Measurements from ENCODE around the gene NAT16.
"Not testable (repeated sequence)": the region's sequence is repeated elsewhere in the genome, so short reads cannot be mapped to it uniquely, and the experiment has no call there.

The NAT16 gene

DNA sequence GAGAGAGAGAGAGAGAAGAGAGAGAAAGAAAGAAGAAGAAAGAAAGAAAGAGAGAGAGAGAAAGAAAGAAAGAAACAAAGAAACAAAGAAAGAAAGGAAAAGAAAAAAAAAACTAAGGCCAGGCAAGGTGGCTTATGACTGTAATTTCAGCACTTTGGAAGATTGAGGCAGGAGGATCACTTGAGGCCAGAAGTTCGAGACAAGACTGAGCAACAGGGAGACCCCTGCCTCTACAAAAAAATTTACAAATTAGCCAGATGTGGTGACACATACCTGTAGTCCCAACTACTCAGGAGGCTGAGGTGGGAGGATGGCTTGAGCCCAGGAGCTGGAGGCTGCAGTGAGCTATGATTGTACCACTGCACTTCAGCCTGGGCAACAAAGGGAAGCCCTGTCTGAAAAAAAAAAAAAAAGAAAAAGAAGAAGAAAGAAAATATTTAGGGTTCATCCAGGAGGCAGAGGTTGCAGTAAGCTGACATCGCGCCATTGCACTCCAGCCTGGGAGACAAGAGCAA, 50.4 kb downstream of the NAT16 start:
- H3K4me3 ChIP-seq (ENCODE audit: low read length): no peak overlapping the region
- H3K27me3 ChIP-seq (ENCODE audit: insufficient read depth, low read length): no peaks in the 10 kb centered on the region
- no peak overlapping the region for H2AFZ ChIP-seq (ENCODE audit: low read depth, low read length)
- H3K4me1 ChIP-seq (ENCODE audit: insufficient read depth, low read length): peaks cover 21% of the 10 kb centered on the region
- no peaks in the 10 kb centered on the region for H3K9me3 ChIP-seq (ENCODE audit: low read length)
- H3K36me3 ChIP-seq (ENCODE audit: insufficient read depth, low read length): no peaks in the 10 kb centered on the region

DNA sequence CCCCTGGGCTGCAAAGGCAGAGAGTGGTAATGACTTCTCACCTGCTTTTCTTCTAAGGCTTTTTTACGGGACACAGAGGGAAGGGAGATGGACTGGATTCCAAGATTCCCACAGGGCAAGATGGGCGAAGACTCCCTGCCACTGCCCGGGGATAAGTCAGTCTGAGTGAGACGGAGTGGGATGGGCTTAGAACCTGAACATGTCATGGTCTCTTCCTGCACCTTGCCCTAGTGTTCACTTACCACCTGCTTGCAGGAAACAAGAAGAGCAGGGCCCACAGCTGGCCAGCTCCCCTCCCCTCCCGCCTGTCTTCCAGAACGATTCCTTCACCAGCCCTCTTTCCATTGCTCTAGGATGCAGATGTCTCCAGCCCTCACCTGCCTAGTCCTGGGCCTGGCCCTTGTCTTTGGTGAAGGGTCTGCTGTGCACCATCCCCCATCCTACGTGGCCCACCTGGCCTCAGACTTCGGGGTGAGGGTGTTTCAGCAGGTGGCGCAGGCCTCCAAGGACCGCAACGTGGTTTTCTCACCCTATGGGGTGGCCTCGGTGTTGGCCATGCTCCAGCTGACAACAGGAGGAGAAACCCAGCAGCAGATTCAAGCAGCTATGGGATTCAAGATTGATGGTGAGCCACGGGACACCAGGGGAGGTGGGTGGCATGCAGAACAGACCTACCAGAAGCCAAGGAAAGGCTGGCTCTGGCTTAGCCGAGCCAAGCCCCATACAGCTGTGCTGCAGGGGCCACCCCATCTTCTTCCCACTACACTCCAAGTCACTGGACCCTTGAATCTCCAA, 51.9 kb downstream of the NAT16 start:
- Histone ChIP-seq H2AFZ (ENCODE audit: low read depth, low read length) (no peak overlapping the region), H3K4me3 (ENCODE audit: low read length) (no peak overlapping the region), H3K36me3 (ENCODE audit: insufficient read depth, low read length) (no peaks in the 10 kb centered on the region), H3K4me1 (ENCODE audit: insufficient read depth, low read length) (peaks cover 17% of the 10 kb centered on the region), H3K9me3 (ENCODE audit: low read length) (no peaks in the 10 kb centered on the region), H3K27me3 (ENCODE audit: insufficient read depth, low read length) (no peaks in the 10 kb centered on the region)

DNA sequence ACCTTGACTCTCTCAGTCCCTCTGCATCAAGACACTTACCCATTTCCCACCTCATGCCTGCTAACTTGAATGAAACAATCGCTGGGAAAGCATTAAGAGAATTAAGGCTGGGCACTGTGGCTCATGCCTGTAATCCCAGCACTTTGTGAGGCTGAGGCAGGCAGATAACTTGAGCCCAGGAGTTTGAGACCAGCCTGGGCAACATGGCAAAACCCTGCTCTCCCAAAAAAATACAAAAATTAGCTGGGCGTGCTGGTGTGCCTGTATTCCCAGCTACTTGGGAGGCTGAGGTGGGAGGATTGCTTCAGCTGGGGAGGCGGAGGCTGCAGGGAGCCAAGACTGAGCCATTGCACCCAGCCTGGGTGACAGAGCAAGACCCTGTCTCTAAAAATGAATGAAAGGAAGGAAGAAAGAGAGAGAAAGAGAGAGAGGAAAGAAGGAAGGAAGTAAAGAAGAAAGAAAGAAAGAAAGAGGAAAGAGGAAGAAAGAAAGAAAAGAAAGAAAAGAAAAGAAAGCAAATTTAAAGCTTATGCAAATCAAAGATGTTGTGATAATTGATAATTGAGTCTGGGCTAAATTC, 52.5 kb downstream of the NAT16 start:
- Histone ChIP-seq H3K27me3 (ENCODE audit: insufficient read depth, low read length) (no peaks in the 10 kb centered on the region), H2AFZ (ENCODE audit: low read depth, low read length) (no peak overlapping the region), H3K4me3 (ENCODE audit: low read length) (peak overlapping the region; percentile 26), H3K9me3 (ENCODE audit: low read length) (no peaks in the 10 kb centered on the region), H3K4me1 (ENCODE audit: insufficient read depth, low read length) (peaks cover 17% of the 10 kb centered on the region), H3K36me3 (ENCODE audit: insufficient read depth, low read length) (no peaks in the 10 kb centered on the region)

DNA sequence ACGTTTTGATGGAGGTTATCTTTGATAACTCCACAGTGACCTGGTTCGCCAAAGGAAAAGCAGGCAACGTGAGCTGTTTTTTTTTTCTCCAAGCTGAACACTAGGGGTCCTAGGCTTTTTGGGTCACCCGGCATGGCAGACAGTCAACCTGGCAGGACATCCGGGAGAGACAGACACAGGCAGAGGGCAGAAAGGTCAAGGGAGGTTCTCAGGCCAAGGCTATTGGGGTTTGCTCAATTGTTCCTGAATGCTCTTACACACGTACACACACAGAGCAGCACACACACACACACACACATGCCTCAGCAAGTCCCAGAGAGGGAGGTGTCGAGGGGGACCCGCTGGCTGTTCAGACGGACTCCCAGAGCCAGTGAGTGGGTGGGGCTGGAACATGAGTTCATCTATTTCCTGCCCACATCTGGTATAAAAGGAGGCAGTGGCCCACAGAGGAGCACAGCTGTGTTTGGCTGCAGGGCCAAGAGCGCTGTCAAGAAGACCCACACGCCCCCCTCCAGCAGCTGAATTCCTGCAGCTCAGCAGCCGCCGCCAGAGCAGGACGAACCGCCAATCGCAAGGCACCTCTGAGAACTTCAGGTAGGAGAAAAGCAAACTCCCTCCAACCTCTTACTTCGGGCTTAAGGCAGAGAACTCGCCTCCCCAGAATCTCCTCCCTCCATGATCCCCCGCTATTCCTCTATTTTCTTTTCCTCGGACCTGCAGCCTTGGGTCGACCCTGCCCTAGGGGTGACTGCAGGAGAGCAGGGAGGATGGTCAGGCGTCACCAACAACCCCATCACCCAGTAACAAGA, 53.2 kb downstream of the NAT16 start, which contains the start of gene SERPINE1:
Gene SERPINE1, plus strand, starts transcription at position 454 of the 809 bp plus-strand sequence. CDS start 1,290 bp downstream, outside the sequence.
- no peaks in the 10 kb centered on the region for H3K9me3 ChIP-seq (ENCODE audit: low read length)
- H3K36me3 ChIP-seq (ENCODE audit: insufficient read depth, low read length): no peaks in the 10 kb centered on the region
- H3K4me3 ChIP-seq (ENCODE audit: low read length): peak within 1 kb of the TSS; percentile 26
- H2AFZ ChIP-seq (ENCODE audit: low read depth, low read length): no peak within 1 kb of the TSS
- H3K4me1 ChIP-seq (ENCODE audit: insufficient read depth, low read length): peaks cover 20% of the 10 kb centered on the region
- no peaks in the 10 kb centered on the region for H3K27me3 ChIP-seq (ENCODE audit: insufficient read depth, low read length)

DNA sequence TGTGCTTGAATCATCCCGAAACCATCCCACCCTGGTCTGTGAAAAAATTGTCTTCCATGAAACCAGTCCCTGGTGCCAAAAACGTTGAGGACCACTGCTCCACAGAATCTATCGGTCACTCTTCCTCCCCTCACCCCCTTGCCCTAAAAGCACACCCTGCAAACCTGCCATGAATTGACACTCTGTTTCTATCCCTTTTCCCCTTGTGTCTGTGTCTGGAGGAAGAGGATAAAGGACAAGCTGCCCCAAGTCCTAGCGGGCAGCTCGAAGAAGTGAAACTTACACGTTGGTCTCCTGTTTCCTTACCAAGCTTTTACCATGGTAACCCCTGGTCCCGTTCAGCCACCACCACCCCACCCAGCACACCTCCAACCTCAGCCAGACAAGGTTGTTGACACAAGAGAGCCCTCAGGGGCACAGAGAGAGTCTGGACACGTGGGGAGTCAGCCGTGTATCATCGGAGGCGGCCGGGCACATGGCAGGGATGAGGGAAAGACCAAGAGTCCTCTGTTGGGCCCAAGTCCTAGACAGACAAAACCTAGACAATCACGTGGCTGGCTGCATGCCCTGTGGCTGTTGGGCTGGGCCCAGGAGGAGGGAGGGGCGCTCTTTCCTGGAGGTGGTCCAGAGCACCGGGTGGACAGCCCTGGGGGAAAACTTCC, 54.0 kb downstream of the NAT16 start:
- Histone ChIP-seq H3K36me3 (ENCODE audit: insufficient read depth, low read length) (no peaks in the 10 kb centered on the region), H3K4me3 (ENCODE audit: low read length) (no peak overlapping the region), H2AFZ (ENCODE audit: low read depth, low read length) (no peak overlapping the region), H3K4me1 (ENCODE audit: insufficient read depth, low read length) (peaks cover 21% of the 10 kb centered on the region), H3K27me3 (ENCODE audit: insufficient read depth, low read length) (no peaks in the 10 kb centered on the region), H3K9me3 (ENCODE audit: low read length) (no peaks in the 10 kb centered on the region)

DNA sequence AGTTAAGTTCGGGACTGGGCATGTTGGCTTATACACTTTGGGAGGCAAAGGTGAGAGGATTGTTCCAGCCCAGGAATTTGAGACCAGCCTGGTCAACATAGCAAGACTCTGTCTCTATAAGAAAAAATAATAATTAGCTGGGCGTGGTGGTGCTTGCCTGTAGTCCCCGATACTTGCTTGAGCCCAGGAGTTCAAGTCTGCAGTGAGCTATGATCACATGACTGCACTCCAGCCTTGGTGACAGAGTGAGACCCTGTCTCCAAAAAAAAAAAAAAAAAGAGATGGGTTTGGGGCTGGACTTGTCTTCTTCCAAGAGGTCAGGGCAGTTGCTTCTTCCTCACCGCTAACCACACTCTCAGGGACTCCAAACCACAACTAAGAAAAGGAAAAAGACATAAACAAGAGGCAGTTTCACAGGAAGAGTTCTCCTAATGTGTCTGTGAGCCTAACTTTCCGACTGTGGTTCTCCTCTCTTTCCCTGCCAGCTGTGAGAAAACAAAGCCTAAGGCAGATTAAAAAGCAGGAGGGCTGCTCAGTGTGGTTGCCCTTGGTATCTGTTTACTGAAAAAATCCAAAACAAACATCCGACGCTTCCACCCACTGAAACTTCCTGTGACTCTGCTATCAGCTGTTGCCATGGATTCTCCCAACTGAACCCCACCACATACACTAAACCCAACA, 55.6 kb downstream of the NAT16 start:
- H3K4me3 ChIP-seq (ENCODE audit: low read length): no peak overlapping the region
- no peaks in the 10 kb centered on the region for H3K9me3 ChIP-seq (ENCODE audit: low read length)
- H3K36me3 ChIP-seq (ENCODE audit: insufficient read depth, low read length): no peaks in the 10 kb centered on the region
- peaks cover 21% of the 10 kb centered on the region for H3K4me1 ChIP-seq (ENCODE audit: insufficient read depth, low read length)
- H3K27me3 ChIP-seq (ENCODE audit: insufficient read depth, low read length): no peaks in the 10 kb centered on the region
- H2AFZ ChIP-seq (ENCODE audit: low read depth, low read length): no peak overlapping the region

DNA sequence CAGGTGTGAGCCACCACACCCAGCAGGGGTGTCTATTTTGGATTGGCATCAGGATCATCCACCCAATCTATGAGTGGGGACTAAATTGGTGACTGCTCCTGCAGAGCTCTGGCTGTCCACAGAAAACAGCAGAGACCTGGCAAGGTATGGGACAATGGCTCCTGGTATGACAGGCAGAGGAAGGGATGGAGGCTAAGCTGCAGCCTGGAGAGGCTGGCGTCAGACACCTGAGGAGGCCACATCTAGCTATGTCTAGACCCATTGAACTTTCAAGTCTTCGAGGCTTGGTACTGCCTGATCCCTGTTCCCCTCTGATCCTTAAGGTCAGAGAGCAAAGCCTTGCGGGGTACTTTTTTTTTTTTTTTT, 56.4 kb downstream of the NAT16 start:
- no peak overlapping the region for H2AFZ ChIP-seq (ENCODE audit: low read depth, low read length)
- peaks cover 21% of the 10 kb centered on the region for H3K4me1 ChIP-seq (ENCODE audit: insufficient read depth, low read length)
- H3K36me3 ChIP-seq (ENCODE audit: insufficient read depth, low read length): no peaks in the 10 kb centered on the region
- H3K4me3 ChIP-seq (ENCODE audit: low read length): no peak overlapping the region
- no peaks in the 10 kb centered on the region for H3K27me3 ChIP-seq (ENCODE audit: insufficient read depth, low read length)
- no peaks in the 10 kb centered on the region for H3K9me3 ChIP-seq (ENCODE audit: low read length)

DNA sequence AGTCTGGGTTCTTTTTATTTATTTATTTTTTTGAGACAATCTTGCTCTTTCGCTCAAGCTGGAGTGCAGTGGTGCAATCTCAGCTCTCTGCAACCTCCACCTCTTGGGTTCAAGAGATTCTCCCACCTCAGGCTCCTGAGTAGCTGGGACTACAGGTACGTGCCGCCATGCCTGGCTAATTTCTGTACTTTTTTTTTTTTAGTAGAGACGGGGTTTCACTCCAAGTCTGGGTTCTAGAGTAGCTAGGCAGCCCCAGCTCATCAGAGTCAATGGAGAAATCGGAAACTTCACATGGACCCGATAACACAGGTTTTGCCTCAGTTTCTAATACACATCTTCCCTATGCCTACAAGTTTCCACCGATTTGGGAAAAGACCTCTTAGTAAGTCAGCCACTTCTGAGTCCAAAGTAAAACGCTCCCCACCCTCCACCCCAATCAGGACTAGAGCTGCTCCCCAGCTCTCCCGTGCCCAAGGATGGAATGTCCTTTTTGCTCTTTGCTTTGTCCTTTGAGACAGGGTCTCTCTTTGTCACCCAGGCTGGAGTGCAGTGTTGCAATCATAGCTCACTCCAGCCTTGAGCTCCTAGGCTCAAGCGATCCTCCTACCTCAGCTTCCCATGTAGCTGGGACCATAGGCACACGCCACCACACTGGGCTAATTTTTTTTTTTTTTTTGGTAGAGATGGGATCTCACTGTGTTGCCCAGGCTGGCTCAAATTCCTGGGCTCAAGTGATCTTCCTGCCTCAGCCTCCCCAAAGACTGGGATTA, 57.0 kb downstream of the NAT16 start:
- Histone ChIP-seq H3K27me3 (ENCODE audit: insufficient read depth, low read length) (no peaks in the 10 kb centered on the region), H3K4me1 (ENCODE audit: insufficient read depth, low read length) (peaks cover 21% of the 10 kb centered on the region), H3K4me3 (ENCODE audit: low read length) (no peak overlapping the region), H3K36me3 (ENCODE audit: insufficient read depth, low read length) (no peaks in the 10 kb centered on the region), H3K9me3 (ENCODE audit: low read length) (no peaks in the 10 kb centered on the region), H2AFZ (ENCODE audit: low read depth, low read length) (no peak overlapping the region)

DNA sequence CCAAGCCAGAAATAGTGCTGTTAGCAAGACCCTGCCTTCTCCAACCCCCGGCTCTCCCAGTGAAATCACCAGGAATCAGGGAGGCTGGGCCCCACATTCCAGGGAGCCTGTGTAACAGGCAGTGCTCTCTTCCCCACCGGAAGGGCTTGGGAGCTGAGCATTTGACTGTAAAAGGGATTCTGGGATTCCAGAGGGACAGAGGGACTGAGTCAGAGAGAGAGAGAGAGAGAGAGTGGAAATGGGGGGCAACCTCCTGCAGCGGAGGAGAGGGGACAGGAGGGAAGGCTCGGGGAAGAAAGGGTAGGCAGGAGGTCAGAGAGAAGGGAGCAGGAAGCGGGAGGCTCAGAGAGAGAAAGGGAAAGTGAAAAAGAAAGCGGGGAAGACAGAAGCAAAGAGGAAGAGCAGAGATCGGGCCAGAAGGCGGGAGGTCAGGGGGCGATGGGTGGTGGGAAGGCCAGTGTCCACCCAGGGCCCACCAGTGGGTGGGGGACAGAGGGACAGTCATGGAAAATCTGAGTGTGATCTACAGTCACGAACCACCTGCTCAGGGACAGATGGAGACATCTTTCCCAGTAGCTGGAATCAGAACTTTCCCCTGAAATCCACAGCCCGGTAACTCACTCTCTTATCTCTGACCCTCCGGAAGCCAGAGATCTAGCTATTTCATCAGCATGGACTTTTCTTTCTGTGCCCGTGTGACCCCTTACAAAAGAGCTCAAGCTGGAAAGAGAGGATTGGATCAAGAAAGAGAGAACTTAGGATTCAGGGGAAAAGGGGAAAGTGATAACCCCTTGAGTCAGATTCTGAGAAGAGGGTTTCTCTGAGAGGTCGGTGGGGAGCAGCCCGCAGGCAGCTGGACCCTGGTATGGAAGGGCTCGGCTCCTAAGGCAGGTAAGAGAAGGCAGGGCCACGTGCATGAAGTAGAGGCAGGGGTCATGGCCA, 57.8 kb downstream of the NAT16 start:
- Histone ChIP-seq H3K9me3 (ENCODE audit: low read length) (no peaks in the 10 kb centered on the region), H3K27me3 (ENCODE audit: insufficient read depth, low read length) (no peaks in the 10 kb centered on the region), H3K4me3 (ENCODE audit: low read length) (no peak overlapping the region), H3K36me3 (ENCODE audit: insufficient read depth, low read length) (no peaks in the 10 kb centered on the region), H3K4me1 (ENCODE audit: insufficient read depth, low read length) (peaks cover 19% of the 10 kb centered on the region), H2AFZ (ENCODE audit: low read depth, low read length) (no peak overlapping the region)

DNA sequence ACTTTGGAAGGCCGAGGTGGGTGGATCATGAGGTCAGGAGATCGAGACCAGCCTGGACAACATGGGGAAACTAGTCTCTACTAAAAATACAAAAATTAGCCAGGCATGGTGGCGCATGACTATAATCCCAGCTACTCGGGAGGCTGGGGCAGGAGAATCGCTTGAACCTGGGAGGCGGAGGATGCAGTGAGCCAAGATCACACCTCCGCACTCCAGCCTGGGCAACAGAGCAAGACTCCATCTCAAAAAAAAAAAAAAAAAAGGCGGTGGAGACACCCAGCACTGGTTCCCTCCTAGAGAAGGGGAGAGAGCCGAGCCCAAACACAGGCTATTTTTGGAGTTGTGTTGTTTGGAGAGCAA, 58.5 kb downstream of the NAT16 start:
- not testable (repeated sequence) for H3K27me3 ChIP-seq (ENCODE audit: insufficient read depth, low read length); H2AFZ ChIP-seq (ENCODE audit: low read depth, low read length); H3K36me3 ChIP-seq (ENCODE audit: insufficient read depth, low read length); H3K4me3 ChIP-seq (ENCODE audit: low read length); H3K9me3 ChIP-seq (ENCODE audit: low read length)
- H3K4me1 ChIP-seq (ENCODE audit: insufficient read depth, low read length): peaks cover 12% of the 10 kb centered on the region

Data from neuron (in vitro differentiated cells).